ENCODE data around the gene PRICKLE2.

PRICKLE2 gene

GRCh38 chr3:64151342-64151871 lies 73.9 kb downstream of the PRICKLE2 start:
- TF ChIP-seq PATZ1 (CRISPR knock-in tag; IDR thresholded peaks at IDR 0.05; ENCODE audit: borderline replicate concordance) (no peak), TCF4 (CRISPR knock-in tag; IDR thresholded peaks at IDR 0.05; ENCODE audit: borderline replicate concordance) (no peak), SNAI2 (CRISPR knock-in tag; IDR thresholded peaks at IDR 0.05) (no peak), ESRRG (CRISPR knock-in tag; IDR thresholded peaks at IDR 0.05) (no peak), CSRNP3 (CRISPR knock-in tag; IDR thresholded peaks at IDR 0.05) (no peak), PPARA (CRISPR knock-in tag; IDR thresholded peaks at IDR 0.05; ENCODE audit: borderline replicate concordance) (no peak)
- ATAC-seq, result no peak

- peak; percentile 91 for ATAC-seq
- TF ChIP-seq ZC3H10 (CRISPR knock-in tag; IDR thresholded peaks at IDR 0.05) (no peak), ZNF8 (CRISPR knock-in tag; IDR thresholded peaks at IDR 0.05) (no peak), CSDC2 (CRISPR knock-in tag; IDR thresholded peaks at IDR 0.05) (no peak), ZFP3 (CRISPR knock-in tag; IDR thresholded peaks at IDR 0.05) (no peak)
These were observed 74.6 kb downstream of the PRICKLE2 start for GRCh38 chr3:64150623-64151207.

- TF ChIP-seq ZNF70 (CRISPR knock-in tag; IDR thresholded peaks at IDR 0.05) (no peak), CSDC2 (CRISPR knock-in tag; IDR thresholded peaks at IDR 0.05) (no peak)
- no peak for ATAC-seq
These were observed 75.4 kb downstream of the PRICKLE2 start for GRCh38 chr3:64149886-64150285.

GRCh38 chr3:64148955-64149653 lies 76.2 kb downstream of the PRICKLE2 start:
- ATAC-seq, result no peak
- TF ChIP-seq RARB (CRISPR knock-in tag; IDR thresholded peaks at IDR 0.05) (no peak), OSR1 (CRISPR knock-in tag; IDR thresholded peaks at IDR 0.05) (no peak), GLIS3 (CRISPR knock-in tag; IDR thresholded peaks at IDR 0.05) (no peak), PPARA (CRISPR knock-in tag; IDR thresholded peaks at IDR 0.05; ENCODE audit: borderline replicate concordance) (no peak), ZNF565 (CRISPR knock-in tag; conservative IDR thresholded peaks at IDR 0.05; ENCODE audit: low read depth) (no peak), POU6F1 (CRISPR knock-in tag; IDR thresholded peaks at IDR 0.05; ENCODE audit: borderline replicate concordance, low read depth) (no peak), ZNF8 (CRISPR knock-in tag; IDR thresholded peaks at IDR 0.05) (no peak), TCF4 (CRISPR knock-in tag; IDR thresholded peaks at IDR 0.05; ENCODE audit: borderline replicate concordance) (no peak), SNAI2 (CRISPR knock-in tag; IDR thresholded peaks at IDR 0.05) (no peak), CREB5 (CRISPR knock-in tag; IDR thresholded peaks at IDR 0.05; ENCODE audit: low read depth) (no peak), ZNF70 (CRISPR knock-in tag; IDR thresholded peaks at IDR 0.05) (no peak), TSHZ2 (CRISPR knock-in tag; IDR thresholded peaks at IDR 0.05) (no peak), ARNTL (CRISPR knock-in tag; IDR thresholded peaks at IDR 0.05; ENCODE audit: borderline replicate concordance, low read depth) (no peak)

Measured in SK-N-SH treated with all-trans-retinoic acid at 6 μM for 48 hours (cell line).